ENCODE data around the gene CXCL13.

GRCh38 chr4:77586951-77587383 is 18.7 kb upstream of the CXCL13 start:
- TF ChIP-seq, protein P1, sequence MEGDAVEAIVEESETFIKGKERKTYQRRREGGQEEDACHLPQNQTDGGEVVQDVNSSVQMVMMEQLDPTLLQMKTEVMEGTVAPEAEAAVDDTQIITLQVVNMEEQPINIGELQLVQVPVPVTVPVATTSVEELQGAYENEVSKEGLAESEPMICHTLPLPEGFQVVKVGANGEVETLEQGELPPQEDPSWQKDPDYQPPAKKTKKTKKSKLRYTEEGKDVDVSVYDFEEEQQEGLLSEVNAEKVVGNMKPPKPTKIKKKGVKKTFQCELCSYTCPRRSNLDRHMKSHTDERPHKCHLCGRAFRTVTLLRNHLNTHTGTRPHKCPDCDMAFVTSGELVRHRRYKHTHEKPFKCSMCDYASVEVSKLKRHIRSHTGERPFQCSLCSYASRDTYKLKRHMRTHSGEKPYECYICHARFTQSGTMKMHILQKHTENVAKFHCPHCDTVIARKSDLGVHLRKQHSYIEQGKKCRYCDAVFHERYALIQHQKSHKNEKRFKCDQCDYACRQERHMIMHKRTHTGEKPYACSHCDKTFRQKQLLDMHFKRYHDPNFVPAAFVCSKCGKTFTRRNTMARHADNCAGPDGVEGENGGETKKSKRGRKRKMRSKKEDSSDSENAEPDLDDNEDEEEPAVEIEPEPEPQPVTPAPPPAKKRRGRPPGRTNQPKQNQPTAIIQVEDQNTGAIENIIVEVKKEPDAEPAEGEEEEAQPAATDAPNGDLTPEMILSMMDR (IDR thresholded peaks at IDR 0.05): no peak
- TF ChIP-seq ZFX (IDR thresholded peaks at IDR 0.05; ENCODE audit: borderline replicate concordance): no peak

Data from 22Rv1 (cell line).